B cell (primary cell): ENCODE data around the gene SCRT2. TPM values are rescaled to one million over a fixed set of nuclear protein-coding genes. Genes with fewer than 3 reads are reported as not detected.

Source experiments
- ATAC-seq: fragments of 200-7000 bp; cut with Tn5 transposase; one replicate; pipeline ENCODE4 v1.10.0; 2021; ENCODE audit warnings: low read depth, mild to moderate bottlenecking, moderate number of reproducible peaks, moderate library complexity
- CTCF ChIA-PET: fragments of 350-600 bp; sonication (Branson Sonifier 250); formaldehyde crosslinking; loops from one replicate; lab custom pipeline; 2021; ENCODE audit warnings: antibody characterized with exemption, inconsistent platforms; lab: Charles Lee
- POLR2A ChIA-PET: fragments of 350-600 bp; sonication (Branson Sonifier 250); formaldehyde crosslinking; loops from one replicate; lab custom pipeline; 2021; ENCODE audit warnings: antibody characterized with exemption; lab: Charles Lee
- DNase-seq: peaks from one replicate; pipeline ENCODE4 v3.0.0; 2013
- H2AFZ ChIP-seq: 2 replicates; pipeline ENCODE4 v1.6.1; 2012; ENCODE audit warnings: mild to moderate bottlenecking, low read depth, low read length; ENCODE audit not compliant: insufficient read depth, poor library complexity, severe bottlenecking
- H3K27ac ChIP-seq, 2 donors: 1 replicate in 1 of 2; 2 replicates in 1 of 2; pipeline ENCODE4 v1.5.1; 2012 to 2013; ENCODE audit warnings: low read length in 2 of 2, mild to moderate bottlenecking in 2 of 2, moderate library complexity in 1 of 2
- H3K27me3 ChIP-seq, 4 experiments: fragments of 200-600 bp in 1 of 4; sonication (generic) in 1 of 4; replicated peaks in 1 of 4; 1 replicate in 2 of 4; 2 replicates in 2 of 4; pipeline versions ENCODE4 v1.6.1 to v1.7.0; 2013 to 2016; ENCODE audit warnings: low read length in 3 of 4, mild to moderate bottlenecking in 2 of 4, mixed read lengths in 1 of 4, moderate library complexity in 1 of 4; ENCODE audit not compliant: insufficient read depth in 4 of 4, control insufficient read depth in 3 of 4; ENCODE audit errors: control extremely low read depth in 1 of 4
- H3K36me3 ChIP-seq, 2 experiments: replicated peaks in 1 of 2; 1 replicate in 1 of 2; 2 replicates in 1 of 2; pipeline versions ENCODE4 v1.6.1 to v1.7.1; 2013; ENCODE audit warnings: low read length in 1 of 2; ENCODE audit not compliant: insufficient read depth in 2 of 2, control insufficient read depth in 1 of 2; ENCODE audit errors: control extremely low read depth in 1 of 2, extremely low read depth in 1 of 2
- H3K4me1 ChIP-seq, 2 donors: fragments of 200-600 bp in 1 of 2; sonication (generic) in 1 of 2; 1 replicate in 1 of 2; 2 replicates in 1 of 2; pipeline versions ENCODE4 v1.5.1 to v1.6.1; 2013 to 2017; ENCODE audit warnings: low read length in 2 of 2; ENCODE audit not compliant: control insufficient read depth in 2 of 2, insufficient read depth in 2 of 2
- H3K4me2 ChIP-seq: replicated peaks from 2 replicates; pipeline ENCODE3; 2012; ENCODE audit warnings: mild to moderate bottlenecking, low read depth, low read length; ENCODE audit not compliant: poor library complexity, severe bottlenecking
- H3K4me3 ChIP-seq, 5 experiments: fragments of 200-600 bp in 1 of 5; sonication (generic) in 1 of 5; 1 replicate in 3 of 5; 2 replicates in 2 of 5; pipeline versions ENCODE4 v1.5.1 to v1.7.0; 2011 to 2016; ENCODE audit warnings: low read length in 4 of 5, mild to moderate bottlenecking in 4 of 5, low read depth in 2 of 5, control low read depth in 1 of 5, moderate library complexity in 1 of 5; ENCODE audit not compliant: insufficient read depth in 1 of 5; ENCODE audit errors: control extremely low read depth in 1 of 5, extremely low read depth in 1 of 5
- H3K79me2 ChIP-seq: fragments of 200-600 bp; sonication (generic); one replicate; pipeline ENCODE4 v1.6.0; 2016; ENCODE audit warnings: low read length; ENCODE audit not compliant: control insufficient read depth, insufficient read depth
- H3K9ac ChIP-seq: fragments of 200-600 bp; sonication (generic); 2 replicates; pipeline ENCODE4 v1.6.1; 2017; ENCODE audit warnings: mild to moderate bottlenecking, low read length, moderate library complexity
- H3K9me3 ChIP-seq, 3 donors: one replicate each; pipeline versions ENCODE4 v1.6.1 to v1.7.1; 2013; ENCODE audit warnings: low read length in 2 of 3; ENCODE audit not compliant: control insufficient read depth in 2 of 3, insufficient read depth in 1 of 3; ENCODE audit errors: control extremely low read depth in 1 of 3
- H4K20me1 ChIP-seq: 2 replicates; pipeline ENCODE4 v1.6.0; 2012; ENCODE audit warnings: mild to moderate bottlenecking, low read length; ENCODE audit not compliant: insufficient read depth, control insufficient read depth, poor library complexity, severe bottlenecking
- H3K27ac Mint-ChIP-seq: one replicate; pipeline ENCODE4 v1.8.0; 2021; ENCODE audit warnings: mixed read lengths
- H3K27me3 Mint-ChIP-seq: one replicate; pipeline ENCODE4 v1.8.0; 2021; ENCODE audit warnings: mixed read lengths
- H3K4me1 Mint-ChIP-seq: one replicate; pipeline ENCODE4 v1.8.0; 2021; ENCODE audit warnings: mixed read lengths
- H3K4me3 Mint-ChIP-seq: one replicate; pipeline ENCODE4 v1.8.0; 2021; ENCODE audit warnings: mixed read lengths
- H3K9me3 Mint-ChIP-seq: one replicate; pipeline ENCODE4 v1.8.0; 2022; ENCODE audit warnings: mixed read lengths; ENCODE audit not compliant: insufficient read depth
- EZH2 ChIP-seq: IDR thresholded peaks from 2 replicates; pipeline ENCODE4 v1.6.1; 2012; ENCODE audit warnings: borderline replicate concordance, low read depth, mild to moderate bottlenecking, moderate library complexity, low read length; ENCODE audit not compliant: insufficient read depth, poor library complexity, severe bottlenecking
- whole genome bisulfite sequencing: methylation state at CpG from one replicate; pipeline ENCODE4 v1.1.5; 2013; ENCODE audit warnings: missing lambda C conversion rate; ENCODE audit not compliant: insufficient coverage; 5-methylcytosine and 5-hydroxymethylcytosine counted together
- intact Hi-C: fragments of 100-400 bp; cut with micrococcal nuclease; formaldehyde crosslinking; loops from one replicate; pipeline ENCODE4 v1.10.0; 2022
- polyA plus RNA-seq: library from polyadenylated mRNA; depleted of rRNA; stranded (reverse); fragments of >200 nt; gene quantifications from 2 replicates; pipeline ENCODE4 v1.2.3, GENCODE V29; 2012
- total RNA-seq, 2 donors: library from RNA; stranded (reverse); fragments of 120-200 nt in 1 of 2; gene quantifications; 1 replicate in 1 of 2; 2 replicates in 1 of 2; pipeline versions ENCODE4 v1.2.3 to v1.2.4, GENCODE V29; 2013 to 2022
- TF ChIP-seq, protein P1 (sequence below): fragments of 200-600 bp; IDR thresholded peaks from one replicate; pipeline ENCODE4 v1.8.0; 2022; ENCODE audit warnings: antibody characterized with exemption, mild to moderate bottlenecking

SCRT2 gene
- total and polyA plus RNA-seq, 2 donors (not counting 1 experiment from before 2014, with no cell fraction given) = not detected

DNA sequence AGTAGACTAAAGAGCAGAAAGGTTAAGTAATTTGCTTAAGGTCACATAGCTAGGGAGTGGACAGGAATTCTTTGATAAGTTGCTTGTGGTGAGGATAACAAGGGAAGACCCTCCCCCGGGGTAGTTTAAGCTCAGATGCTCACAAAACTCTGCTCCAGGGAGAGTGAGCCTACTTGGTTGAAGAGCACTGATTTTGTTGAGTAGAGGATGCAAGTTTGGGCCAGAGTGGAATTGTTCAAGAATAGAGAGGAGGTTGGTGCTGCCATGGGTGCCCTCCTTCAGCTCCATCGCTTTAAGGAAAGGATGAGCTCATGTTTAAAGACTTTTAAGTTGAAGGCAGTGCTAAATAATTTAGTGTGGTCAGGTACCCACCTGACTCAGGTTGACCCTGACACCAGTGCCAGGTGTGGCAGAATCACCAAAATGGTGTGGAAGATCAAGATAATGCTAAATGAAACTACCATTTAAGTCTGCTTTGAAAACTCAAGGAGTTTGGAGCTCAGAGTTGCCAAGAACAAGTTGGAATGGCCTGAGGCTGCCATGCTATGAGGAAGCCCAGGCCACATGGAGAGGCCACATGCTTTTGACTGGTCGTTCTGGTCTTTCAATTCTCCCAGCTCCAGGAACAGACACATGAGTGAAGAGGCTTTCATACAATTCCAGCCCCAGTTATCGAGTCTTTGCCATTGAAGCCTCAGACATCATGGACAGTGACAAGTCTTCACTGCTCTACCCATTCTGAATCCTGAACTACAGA lies 57.5 kb downstream of the SCRT2 start:
- ATAC-seq (no peak), DNase-seq (no peak)
- Histone ChIP-seq H4K20me1 (no peaks in the 10 kb centered on the region), H3K4me2 (no peak overlapping the region), H3K9ac (no peak overlapping the region), H3K4me1 (no peaks in the 10 kb centered on the region), H3K27me3 (peaks cover 0 to 18% (median 3%) of the 10 kb centered on the region in 4 experiments), H3K27ac (no peak overlapping the region), H3K9me3 (peaks cover 0 to 9% (median 5%) of the 10 kb centered on the region in 3 donors), H3K36me3 (no peaks in the 10 kb centered on the region), H3K79me2 (no peaks in the 10 kb centered on the region), H2AFZ (no peak overlapping the region), H3K4me3 (no peak overlapping the region)
- Mint-ChIP-seq H3K4me3 (no peak overlapping the region), H3K27ac (no peak overlapping the region), H3K27me3 (peaks cover 59% of the 10 kb centered on the region), H3K4me1 (no peaks in the 10 kb centered on the region), H3K9me3 (peaks cover 4% of the 10 kb centered on the region)
- no peak for TF ChIP-seq EZH2
- TF ChIP-seq, protein P1, sequence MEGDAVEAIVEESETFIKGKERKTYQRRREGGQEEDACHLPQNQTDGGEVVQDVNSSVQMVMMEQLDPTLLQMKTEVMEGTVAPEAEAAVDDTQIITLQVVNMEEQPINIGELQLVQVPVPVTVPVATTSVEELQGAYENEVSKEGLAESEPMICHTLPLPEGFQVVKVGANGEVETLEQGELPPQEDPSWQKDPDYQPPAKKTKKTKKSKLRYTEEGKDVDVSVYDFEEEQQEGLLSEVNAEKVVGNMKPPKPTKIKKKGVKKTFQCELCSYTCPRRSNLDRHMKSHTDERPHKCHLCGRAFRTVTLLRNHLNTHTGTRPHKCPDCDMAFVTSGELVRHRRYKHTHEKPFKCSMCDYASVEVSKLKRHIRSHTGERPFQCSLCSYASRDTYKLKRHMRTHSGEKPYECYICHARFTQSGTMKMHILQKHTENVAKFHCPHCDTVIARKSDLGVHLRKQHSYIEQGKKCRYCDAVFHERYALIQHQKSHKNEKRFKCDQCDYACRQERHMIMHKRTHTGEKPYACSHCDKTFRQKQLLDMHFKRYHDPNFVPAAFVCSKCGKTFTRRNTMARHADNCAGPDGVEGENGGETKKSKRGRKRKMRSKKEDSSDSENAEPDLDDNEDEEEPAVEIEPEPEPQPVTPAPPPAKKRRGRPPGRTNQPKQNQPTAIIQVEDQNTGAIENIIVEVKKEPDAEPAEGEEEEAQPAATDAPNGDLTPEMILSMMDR = no peak
- POLR2A ChIA-PET = no interaction called here
- intact Hi-C loops = no loop called here
- CTCF ChIA-PET = interaction anchor here (0.7 to 1.5 kb wide), 2 partner anchors 15 to 27 kb away, joined by 3 to 4 read pairs; no protein-coding TSS in a partner anchor
- 56% methylated on average over 4 of the region's 4 CpGs for WGBS

DNA sequence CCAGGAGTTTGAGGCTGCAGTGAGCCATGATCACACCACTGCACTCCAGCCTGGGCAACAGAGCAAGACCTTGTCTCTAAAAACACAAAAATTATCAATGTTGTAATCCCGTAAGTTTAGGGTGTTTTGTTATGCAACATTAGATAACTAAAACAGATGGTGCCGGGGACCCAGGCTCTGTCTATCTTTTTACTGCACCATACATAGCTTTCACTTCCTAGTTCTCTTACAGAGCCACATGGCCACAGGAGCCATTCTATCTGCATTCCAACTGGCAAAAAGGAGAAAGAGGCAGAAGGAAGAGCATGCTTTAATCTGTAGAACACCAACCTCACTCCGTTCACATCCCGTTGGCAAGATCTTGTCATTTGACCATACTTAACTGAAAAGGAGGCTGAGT lies 60.1 kb downstream of the SCRT2 start:
- peaks cover 9% of the 10 kb centered on the region for H3K4me1 Mint-ChIP-seq
- peaks cover 4% of the 10 kb centered on the region for H3K9me3 Mint-ChIP-seq
- H3K79me2 ChIP-seq = no peaks in the 10 kb centered on the region
- no CpG with 5 or more reads among the region's 4 CpGs for WGBS
- H3K4me3 ChIP-seq = no peak overlapping the region
- H3K9ac ChIP-seq = no peak overlapping the region
- H3K27ac Mint-ChIP-seq = no peak overlapping the region
- DNase-seq (no peak), ATAC-seq (no peak)
- no peak overlapping the region for H3K4me3 Mint-ChIP-seq
- ChIA-PET CTCF (no interaction called here), POLR2A (no interaction called here)
- peaks cover 1 to 3% of the 10 kb centered on the region in 2 donors for H3K4me1 ChIP-seq
- H2AFZ ChIP-seq = no peak overlapping the region
- peaks cover 0 to 39% (median 14%) of the 10 kb centered on the region in 4 experiments for H3K27me3 ChIP-seq
- peaks cover 0 to 9% (median 5%) of the 10 kb centered on the region in 3 donors for H3K9me3 ChIP-seq
- H3K27ac ChIP-seq = no peak overlapping the region
- peaks cover 66% of the 10 kb centered on the region for H3K27me3 Mint-ChIP-seq
- TF ChIP-seq, protein P1 = no peak
- TF ChIP-seq EZH2 = no peak
- intact Hi-C loops = no loop called here
- no peaks in the 10 kb centered on the region for H4K20me1 ChIP-seq
- no peak overlapping the region for H3K4me2 ChIP-seq
- no peaks in the 10 kb centered on the region for H3K36me3 ChIP-seq
